Measurements from ENCODE around the gene EFL1.

The EFL1 gene

GRCh38 chr15:82081914-82082762 lies 180.4 kb downstream of the EFL1 start:
- no peak for DNase-seq (ENCODE audit: low read depth in 2 of 2)

DNA sequence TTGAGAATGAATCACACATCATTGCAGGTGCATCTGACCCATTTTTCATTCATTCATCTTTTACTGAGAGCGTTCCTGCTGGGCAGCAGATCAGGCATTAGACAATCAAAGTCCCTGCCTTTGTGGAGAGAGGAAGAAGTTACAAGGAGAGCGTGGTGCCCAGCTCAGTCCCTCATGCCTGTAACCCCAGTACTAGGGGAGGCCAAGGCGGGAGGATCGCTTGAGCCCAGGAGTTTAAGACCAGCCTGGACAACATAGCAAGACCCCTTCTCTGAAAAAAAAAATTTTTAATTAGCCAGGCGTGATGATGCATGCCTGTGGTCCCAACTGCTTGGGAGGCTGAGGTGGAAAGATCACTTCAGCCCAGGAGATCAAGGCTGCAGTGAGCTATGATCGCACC lies 181.8 kb downstream of the EFL1 start:
- no peak for DNase-seq (ENCODE audit: low read depth in 2 of 2)

Measured in stimulated activated CD4-positive, alpha-beta T cell treated with anti-CD3 and anti-CD28 coated beads, Interleukin-1b, Interleukin-23, amount 100 ng/mL, for 4 hours (primary cell).